Stimulated activated effector memory CD8-positive, alpha-beta T cell treated with anti-CD3 and anti-CD28 coated beads, Interleukin-12 subunit alpha, Interleukin-12 subunit beta, amount 100 ng/mL, for 72 hours (primary cell): ENCODE measurements around the gene NXPE2.
A peak's percentile ranks its signal among the peaks of the same experiment; 100 is the strongest.
"Not testable (repeated sequence)": the region's sequence is repeated elsewhere in the genome, so short reads cannot be mapped to it uniquely, and the experiment has no call there.

Source experiments
- ATAC-seq: fragments of 150-1000 bp; cut with Tn5 transposase; 2 replicates; pipeline ENCODE4 v1.10.0; 2021
- DNase-seq, 2 donors: peaks; one replicate each; pipeline ENCODE4 v3.0.0; 2021 to 2022; ENCODE audit warnings: low spot score in 2 of 2
- H3K27ac Mint-ChIP-seq: one replicate; pipeline ENCODE4 v1.8.0; 2022; ENCODE audit warnings: mild to moderate bottlenecking, mixed read lengths
- H3K36me3 Mint-ChIP-seq: one replicate; pipeline ENCODE4 v1.8.0; 2022; ENCODE audit warnings: mild to moderate bottlenecking, mixed read lengths
- H3K4me1 Mint-ChIP-seq: one replicate; pipeline ENCODE4 v1.8.0; 2022; ENCODE audit warnings: mixed read lengths
- H3K4me3 Mint-ChIP-seq: one replicate; pipeline ENCODE4 v1.8.0; 2022; ENCODE audit warnings: mild to moderate bottlenecking, mixed read lengths
- H3K9me3 Mint-ChIP-seq: one replicate; pipeline ENCODE4 v1.8.0; 2022; ENCODE audit warnings: mixed read lengths

NXPE2 gene

DNA sequence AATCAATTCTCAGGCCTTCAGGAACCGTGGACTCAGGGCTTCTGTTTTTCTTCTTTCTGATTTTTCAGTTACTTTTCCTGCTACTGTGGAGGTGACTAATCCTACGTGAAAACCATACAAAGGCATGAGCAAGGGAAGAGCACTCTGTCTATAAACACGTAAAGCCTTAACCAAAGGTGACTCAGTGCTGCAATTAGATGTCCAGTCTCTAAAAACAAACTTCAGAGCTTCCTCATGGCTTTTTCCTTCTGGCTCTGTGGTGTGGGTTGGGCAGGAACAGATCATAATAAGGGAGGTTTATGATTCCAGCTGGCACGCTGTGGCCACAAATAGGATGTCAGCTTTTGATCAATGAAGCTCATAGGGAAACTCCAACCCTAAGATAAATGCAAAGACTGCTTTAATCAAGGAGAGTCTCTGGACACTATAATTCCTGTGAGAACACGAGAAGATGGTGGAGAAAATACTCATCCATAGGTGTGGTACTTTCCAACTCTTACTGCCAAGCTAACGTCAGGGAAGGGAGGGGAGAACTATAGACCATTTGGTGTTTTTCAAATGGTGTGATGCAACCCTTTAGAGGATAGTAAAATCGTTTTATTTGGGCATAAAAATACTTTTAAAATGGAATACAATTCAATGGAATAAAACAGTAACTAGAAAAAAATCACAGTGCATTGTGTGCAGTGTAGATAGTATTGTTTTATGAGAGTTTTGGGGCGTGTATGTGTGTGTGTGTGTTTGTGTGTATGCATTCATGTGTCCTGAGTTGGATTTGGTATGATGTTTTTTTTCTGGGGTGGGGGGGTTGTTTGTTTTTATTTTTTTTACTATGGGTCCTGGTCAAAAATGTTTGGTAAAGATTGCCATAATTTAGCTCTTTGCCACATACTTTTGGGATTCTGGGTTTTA lies at the start of gene NXPE2:
Gene NXPE2, plus strand, starts transcription at position 403 of the 912 bp plus-strand sequence. Its CDS starts 49 bp downstream, at position 452.
- DNase-seq (no peak), ATAC-seq (no peak)
- no peaks in the 10 kb centered on the region for H3K36me3 Mint-ChIP-seq
- no peak within 1 kb of the TSS for H3K27ac Mint-ChIP-seq
- no peaks in the 10 kb centered on the region for H3K9me3 Mint-ChIP-seq
- no peaks in the 10 kb centered on the region for H3K4me1 Mint-ChIP-seq
- H3K4me3 Mint-ChIP-seq, result no peak within 1 kb of the TSS

DNA sequence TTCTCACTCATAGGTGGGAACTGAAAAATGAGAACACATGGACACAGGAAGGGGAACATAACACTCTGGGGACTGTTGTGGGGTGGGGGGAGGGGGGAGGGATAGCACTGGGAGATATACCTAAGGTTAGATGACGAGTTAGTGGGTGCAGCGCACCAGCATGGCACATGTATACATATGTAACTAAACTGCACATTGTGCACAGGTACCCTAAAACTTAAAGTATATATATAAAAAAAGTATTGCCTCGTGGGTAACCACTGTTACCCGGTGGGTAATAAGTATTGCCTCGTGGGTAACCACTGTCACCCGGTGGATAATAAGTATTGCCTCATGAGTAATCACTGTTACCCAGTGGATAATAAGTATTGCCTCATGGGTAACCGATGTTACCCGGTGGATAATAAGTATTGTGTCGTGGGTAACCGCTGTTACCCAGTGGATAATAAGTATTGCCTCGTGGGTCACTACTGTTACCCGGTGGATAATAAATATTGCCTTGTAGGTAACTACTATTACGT lies 46.8 kb upstream of the NXPE2 start:
- H3K4me3 Mint-ChIP-seq, H3K9me3 Mint-ChIP-seq, H3K4me1 Mint-ChIP-seq, H3K36me3 Mint-ChIP-seq, ATAC-seq, H3K27ac Mint-ChIP-seq: not testable (repeated sequence)
- peak in 1 of 2 donors; percentile 55 for DNase-seq

DNA sequence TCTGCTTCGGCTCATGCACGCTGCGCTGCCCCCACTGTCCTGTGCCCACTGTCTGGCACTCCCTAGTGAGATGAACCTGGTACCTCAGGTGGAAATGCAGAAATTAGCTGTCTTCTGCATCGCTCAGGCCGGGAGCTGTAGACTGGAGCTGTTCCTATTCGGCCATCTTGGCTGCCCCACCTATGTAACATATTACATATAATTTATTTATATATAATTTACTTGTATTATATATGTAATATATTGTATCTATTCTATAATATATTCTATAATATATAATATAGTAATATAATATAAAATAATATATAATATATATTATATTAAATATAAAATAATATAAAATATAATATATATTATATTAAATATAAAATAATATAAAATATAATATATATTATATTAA lies 38.9 kb upstream of the NXPE2 start:
- not testable (repeated sequence) for H3K4me3 Mint-ChIP-seq, H3K36me3 Mint-ChIP-seq, H3K4me1 Mint-ChIP-seq, ATAC-seq, H3K27ac Mint-ChIP-seq, DNase-seq, H3K9me3 Mint-ChIP-seq

DNA sequence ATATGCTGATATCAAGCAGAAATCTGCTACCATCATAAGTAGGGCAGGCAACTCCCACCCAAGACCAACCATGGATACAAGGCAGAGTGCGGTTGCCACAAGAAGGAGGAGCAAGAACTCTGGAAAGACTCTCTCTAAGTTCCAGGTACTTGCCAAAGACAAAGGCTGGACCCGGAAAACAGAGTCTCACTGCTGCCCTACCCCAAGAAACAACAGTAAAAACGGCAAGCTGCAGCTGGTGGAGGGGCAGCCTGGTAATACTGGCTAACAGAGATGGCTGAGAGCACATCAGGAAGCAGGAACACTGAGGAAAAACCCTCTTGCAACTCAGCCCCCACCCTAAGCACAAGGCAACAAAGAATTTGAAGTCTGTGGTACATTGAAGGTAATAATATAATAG lies 27.7 kb upstream of the NXPE2 start:
- Mint-ChIP-seq H3K27ac (no peak overlapping the region), H3K4me3 (no peak overlapping the region), H3K9me3 (peaks cover 3% of the 10 kb centered on the region), H3K36me3 (no peaks in the 10 kb centered on the region), H3K4me1 (no peaks in the 10 kb centered on the region)
- ATAC-seq, result no peak
- no peak for DNase-seq

DNA sequence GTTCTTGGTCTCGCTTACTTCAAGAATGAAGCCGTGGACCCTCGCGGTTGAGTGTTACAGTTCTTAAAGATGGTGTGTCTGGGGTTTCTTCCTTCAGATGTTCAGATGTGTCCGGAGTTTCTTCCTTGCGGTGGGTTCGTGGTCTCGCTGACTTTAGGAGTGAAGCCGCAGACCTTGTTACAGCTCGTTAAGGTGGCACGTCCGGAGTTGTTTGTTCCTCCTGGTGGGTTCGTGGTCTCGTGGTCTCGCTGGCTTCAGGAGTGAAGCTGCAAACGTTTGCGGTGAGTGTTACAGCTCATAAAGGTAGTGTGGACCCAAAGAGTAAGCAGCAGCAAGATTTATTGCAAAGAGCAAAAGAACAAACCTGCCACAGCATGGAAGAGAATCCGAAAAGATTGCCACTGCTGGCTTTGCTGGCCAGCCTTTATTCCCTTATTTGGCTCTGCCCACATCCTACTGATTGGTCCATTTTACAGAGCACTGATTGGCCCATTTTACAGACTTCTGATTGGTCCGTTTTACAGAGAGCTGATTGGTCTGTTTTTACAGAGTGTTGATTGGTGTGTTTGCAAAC lies 27.1 kb upstream of the NXPE2 start:
- Mint-ChIP-seq H3K36me3 (no peaks in the 10 kb centered on the region), H3K4me3 (no peak overlapping the region), H3K27ac (no peak overlapping the region), H3K4me1 (no peaks in the 10 kb centered on the region), H3K9me3 (peaks cover 3% of the 10 kb centered on the region)
- no peak for ATAC-seq
- no peak for DNase-seq

DNA sequence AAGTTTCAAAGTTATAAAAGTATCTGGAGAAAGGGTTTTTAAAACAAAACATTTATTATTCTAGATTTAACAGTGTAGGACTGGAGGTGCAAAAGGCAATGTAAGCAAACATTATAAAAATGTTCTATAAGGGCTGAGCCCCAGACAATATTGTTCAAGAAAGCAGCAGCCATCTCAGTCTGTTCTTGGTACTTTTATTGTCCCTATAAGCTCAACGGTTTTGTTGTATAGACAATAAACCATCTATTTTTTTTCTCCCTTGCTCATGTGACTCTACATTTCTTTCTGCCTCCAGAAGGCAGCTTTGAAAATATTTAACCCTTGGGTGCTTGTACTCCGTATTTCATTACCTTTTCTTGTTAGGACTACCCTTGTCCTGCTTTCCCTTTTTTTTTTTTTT lies 25.2 kb upstream of the NXPE2 start:
- Mint-ChIP-seq H3K27ac (no peak overlapping the region), H3K4me3 (no peak overlapping the region), H3K36me3 (no peaks in the 10 kb centered on the region), H3K4me1 (no peaks in the 10 kb centered on the region), H3K9me3 (peaks cover 3% of the 10 kb centered on the region)
- ATAC-seq (no peak), DNase-seq (no peak)

DNA sequence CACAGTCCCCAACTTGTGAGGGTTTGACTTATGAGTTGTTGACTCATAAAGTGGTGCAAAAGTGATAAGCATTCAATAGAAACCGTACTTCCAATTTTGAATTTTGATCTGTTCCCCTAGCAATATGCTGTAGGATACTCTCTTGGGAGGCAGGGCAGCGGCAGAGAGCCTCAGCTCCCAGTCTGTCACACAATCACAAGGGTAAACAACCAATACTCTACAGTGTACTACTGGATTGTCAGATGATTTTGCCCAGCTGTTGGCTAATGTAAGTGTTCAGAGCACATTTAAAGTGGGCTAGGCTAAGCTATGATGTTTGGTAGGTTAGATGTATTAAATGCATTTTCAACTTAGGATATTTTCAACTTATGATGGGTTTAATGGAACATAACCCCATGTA lies 13.7 kb upstream of the NXPE2 start:
- H3K36me3 Mint-ChIP-seq, result no peaks in the 10 kb centered on the region
- H3K9me3 Mint-ChIP-seq, result no peaks in the 10 kb centered on the region
- DNase-seq, result no peak
- H3K27ac Mint-ChIP-seq, result no peak overlapping the region
- no peak overlapping the region for H3K4me3 Mint-ChIP-seq
- H3K4me1 Mint-ChIP-seq, result no peaks in the 10 kb centered on the region
- ATAC-seq, result no peak

DNA sequence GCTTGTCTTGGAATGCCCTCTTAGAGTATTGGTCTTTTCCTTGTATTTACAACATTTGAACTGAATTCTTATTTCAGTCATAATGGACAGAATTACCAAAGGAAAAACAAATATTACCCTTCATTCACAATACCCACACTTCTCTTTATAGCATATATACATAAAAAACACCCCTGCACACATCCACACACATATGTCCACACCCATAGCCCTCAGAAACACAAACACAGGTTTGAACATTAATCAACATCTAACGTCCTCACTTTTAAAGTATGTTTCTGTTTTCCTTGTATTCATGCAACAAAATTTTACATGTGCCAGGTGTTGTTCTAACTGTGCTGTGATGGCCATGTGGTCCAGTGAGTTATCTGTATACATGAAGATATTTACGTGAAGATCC lies 11.6 kb upstream of the NXPE2 start:
- Mint-ChIP-seq H3K36me3 (no peaks in the 10 kb centered on the region), H3K27ac (no peak overlapping the region), H3K4me1 (no peaks in the 10 kb centered on the region), H3K9me3 (peaks cover 7% of the 10 kb centered on the region), H3K4me3 (no peak overlapping the region)
- ATAC-seq, result no peak
- DNase-seq, result no peak

DNA sequence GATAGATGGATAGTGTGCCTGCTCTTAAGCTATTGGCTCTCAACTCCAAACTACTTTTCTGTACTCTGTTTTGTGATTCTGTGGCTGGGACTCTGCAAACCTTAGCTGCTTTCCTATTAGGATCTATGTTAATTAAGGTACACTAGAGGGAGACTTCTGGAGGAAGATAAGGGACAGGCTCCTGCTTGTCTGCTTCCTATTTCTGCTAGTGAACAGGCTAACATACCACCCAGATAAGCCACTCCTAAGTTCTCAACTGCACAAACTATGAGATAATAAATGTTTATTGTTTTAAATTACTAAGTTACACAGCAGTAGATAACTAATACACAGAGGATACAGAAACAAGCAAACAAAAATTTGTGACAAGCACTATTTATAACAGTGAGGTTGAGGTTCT lies 10.2 kb upstream of the NXPE2 start:
- Mint-ChIP-seq H3K4me1 (no peaks in the 10 kb centered on the region), H3K4me3 (no peak overlapping the region), H3K36me3 (no peaks in the 10 kb centered on the region), H3K27ac (no peak overlapping the region), H3K9me3 (peaks cover 12% of the 10 kb centered on the region)
- no peak for ATAC-seq
- DNase-seq, result no peak

DNA sequence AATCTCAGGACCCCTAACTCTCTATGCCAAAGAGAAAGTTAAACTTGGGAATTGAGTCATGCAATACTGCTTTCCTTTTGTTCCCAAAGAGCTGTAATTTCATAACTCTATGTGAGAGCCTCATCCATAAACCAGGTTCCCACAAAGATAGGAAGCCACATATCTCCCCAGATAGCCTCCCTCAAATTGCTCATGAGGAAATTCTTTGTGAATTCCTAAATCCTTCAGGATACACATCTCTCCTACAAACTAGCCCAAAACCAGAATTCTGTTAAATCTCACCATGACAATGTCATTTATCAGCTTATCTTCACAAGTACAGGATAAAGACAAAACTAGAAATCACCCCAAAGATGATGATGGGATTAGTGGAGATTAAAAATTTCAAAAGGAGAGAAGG lies 4.7 kb upstream of the NXPE2 start:
- DNase-seq (no peak), ATAC-seq (no peak)
- H3K36me3 Mint-ChIP-seq, result no peaks in the 10 kb centered on the region
- no peak overlapping the region for H3K4me3 Mint-ChIP-seq
- peaks cover 14% of the 10 kb centered on the region for H3K9me3 Mint-ChIP-seq
- no peaks in the 10 kb centered on the region for H3K4me1 Mint-ChIP-seq
- no peak overlapping the region for H3K27ac Mint-ChIP-seq

DNA sequence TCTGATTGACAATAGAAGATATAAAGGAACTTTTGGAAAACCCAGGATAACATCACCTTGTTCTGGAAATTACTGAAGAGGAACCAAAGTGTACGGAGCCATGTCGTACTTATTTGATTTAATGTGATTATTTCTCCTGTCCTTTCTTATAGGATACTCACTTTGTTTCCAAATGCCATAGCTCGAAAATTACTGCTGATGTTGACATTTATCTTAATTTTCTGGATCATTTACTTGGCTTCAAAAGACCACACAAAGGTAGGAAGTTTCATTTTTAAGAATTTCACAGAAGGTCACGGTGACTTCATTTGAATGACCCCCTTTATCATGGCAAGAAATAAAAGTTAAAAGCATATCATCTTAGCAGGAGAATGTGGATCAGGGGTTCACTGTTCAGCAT lies 1.2 kb downstream of the NXPE2 start:
- peaks cover 4% of the 10 kb centered on the region for H3K9me3 Mint-ChIP-seq
- H3K36me3 Mint-ChIP-seq, result no peaks in the 10 kb centered on the region
- H3K4me1 Mint-ChIP-seq, result no peaks in the 10 kb centered on the region
- no peak overlapping the region for H3K4me3 Mint-ChIP-seq
- ATAC-seq (no peak), DNase-seq (no peak)
- no peak overlapping the region for H3K27ac Mint-ChIP-seq

DNA sequence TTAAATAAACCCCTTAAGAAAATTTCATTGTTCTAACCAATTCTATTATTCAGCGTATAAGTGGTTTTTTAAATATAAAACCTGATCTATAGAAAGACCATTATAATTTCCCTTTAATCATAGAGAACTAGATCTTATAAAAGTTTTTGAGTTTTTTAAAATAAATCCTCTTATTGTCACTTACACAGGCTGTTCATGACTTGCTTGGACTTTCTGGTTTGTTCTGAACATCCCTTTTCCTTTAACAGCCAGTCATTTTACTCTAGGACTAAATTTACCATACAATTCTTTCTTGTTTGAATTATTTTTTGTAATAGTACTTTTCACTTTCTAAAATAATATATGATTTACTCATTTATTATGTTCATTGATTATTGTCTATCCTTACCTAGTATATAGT lies 4.7 kb downstream of the NXPE2 start:
- Mint-ChIP-seq H3K9me3 (peaks cover 4% of the 10 kb centered on the region), H3K4me3 (no peak overlapping the region), H3K27ac (no peak overlapping the region), H3K4me1 (no peaks in the 10 kb centered on the region), H3K36me3 (no peaks in the 10 kb centered on the region)
- DNase-seq (no peak), ATAC-seq (no peak)

DNA sequence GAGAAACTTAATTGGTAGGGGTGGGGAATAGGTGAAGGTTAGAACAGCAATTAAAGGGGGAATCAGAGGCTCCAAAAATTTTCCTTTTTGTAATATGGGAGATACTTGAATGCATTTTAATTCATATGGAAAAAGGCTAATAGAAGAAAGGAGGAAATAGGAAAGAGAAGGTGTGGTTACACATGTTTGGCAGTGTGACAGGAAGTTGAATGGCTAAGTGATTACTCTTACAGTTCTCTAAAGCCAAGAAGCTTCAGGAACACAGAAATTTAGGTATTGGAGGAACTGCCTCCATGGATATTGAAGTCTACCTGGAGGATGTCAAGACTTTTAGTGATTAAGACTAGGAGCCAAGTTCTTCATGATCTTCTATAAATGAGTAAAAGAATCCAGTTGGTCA lies 6.3 kb downstream of the NXPE2 start:
- H3K4me3 Mint-ChIP-seq, result no peak overlapping the region
- ATAC-seq, result no peak
- DNase-seq, result no peak

DNA sequence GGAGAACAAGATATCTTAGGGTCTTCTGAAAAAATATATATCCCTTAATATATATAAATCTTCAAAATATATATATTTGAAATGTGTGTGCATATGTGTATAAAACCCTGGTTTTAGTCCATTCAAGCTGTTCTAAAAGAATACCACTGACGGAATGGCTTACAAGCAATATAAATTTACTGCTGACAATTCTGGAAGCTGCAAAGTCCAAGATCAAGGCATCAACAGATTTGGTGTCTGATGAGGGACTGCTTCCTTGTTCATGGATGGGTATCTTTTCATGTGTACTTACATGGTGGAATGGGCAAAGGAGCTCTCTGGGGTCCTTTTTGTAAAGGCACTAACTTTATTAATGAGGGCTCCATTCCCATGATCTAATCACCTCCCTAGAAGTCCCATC lies 6.8 kb downstream of the NXPE2 start:
- Mint-ChIP-seq H3K4me3 (no peak overlapping the region), H3K4me1 (no peaks in the 10 kb centered on the region), H3K9me3 (peaks cover 4% of the 10 kb centered on the region), H3K27ac (no peak overlapping the region), H3K36me3 (no peaks in the 10 kb centered on the region)
- ATAC-seq (no peak), DNase-seq (no peak)

More for the DNA sequence above, 6.3 kb downstream of the NXPE2 start:
- Mint-ChIP-seq H3K9me3 (peaks cover 4% of the 10 kb centered on the region), H3K27ac (no peak overlapping the region), H3K4me1 (no peaks in the 10 kb centered on the region), H3K36me3 (no peaks in the 10 kb centered on the region)

DNA sequence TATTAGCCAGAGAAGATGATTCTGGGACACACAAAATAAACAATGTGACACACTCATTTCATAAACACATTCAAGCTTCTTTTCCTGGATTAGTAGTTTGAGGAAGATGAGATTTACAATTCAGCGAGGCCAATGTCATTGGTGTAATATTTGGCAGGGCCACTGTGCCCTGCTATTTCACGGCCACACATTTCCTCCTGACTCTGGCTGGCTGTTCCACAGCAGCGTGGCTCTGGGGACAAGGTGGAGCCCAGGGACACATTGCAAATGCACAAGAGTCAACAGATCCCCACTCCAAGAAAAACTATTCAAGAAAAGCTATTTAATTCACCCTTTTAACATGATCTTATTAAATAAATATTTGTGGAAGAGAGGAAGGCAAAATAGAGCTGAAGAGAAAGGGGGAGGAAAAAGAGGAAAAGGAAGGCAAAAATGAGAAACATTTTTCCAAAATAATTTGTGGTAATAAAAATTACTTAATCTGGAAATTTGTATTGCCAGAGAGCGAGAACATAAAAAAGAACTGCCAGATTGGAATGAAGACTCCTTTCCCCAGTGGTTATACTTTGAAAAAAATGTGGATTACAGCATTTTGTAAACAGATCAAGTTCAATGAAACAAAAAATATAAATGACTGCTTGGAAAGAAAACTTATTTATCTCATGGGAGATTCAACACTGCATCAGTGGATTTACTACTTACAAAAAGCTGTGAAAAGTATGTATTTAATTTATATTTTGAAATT lies 27.1 kb downstream of the NXPE2 start:
- no peak overlapping the region for H3K27ac Mint-ChIP-seq
- no peaks in the 10 kb centered on the region for H3K4me1 Mint-ChIP-seq
- no peak overlapping the region for H3K4me3 Mint-ChIP-seq
- no peaks in the 10 kb centered on the region for H3K36me3 Mint-ChIP-seq
- peaks cover under 1% of the 10 kb centered on the region for H3K9me3 Mint-ChIP-seq
- no peak for DNase-seq
- no peak for ATAC-seq
